Neutrophil (primary cell): ENCODE results near the gene PKP3.

ENCODE experiments used
- H3K27ac ChIP-seq: fragments of 200-600 bp; sonication (generic); 2 replicates; pipeline ENCODE4 v1.5.1; 2016; ENCODE audit warnings: mild to moderate bottlenecking, moderate library complexity
- H3K27me3 ChIP-seq: fragments of 200-600 bp; sonication (generic); 2 replicates; pipeline ENCODE4 v1.6.0; 2016; ENCODE audit warnings: mild to moderate bottlenecking
- H3K36me3 ChIP-seq: fragments of 200-600 bp; sonication (generic); 2 replicates; pipeline ENCODE4 v1.5.1; 2017
- H3K4me1 ChIP-seq, 2 experiments: fragments of 200-600 bp in 1 of 2; sonication (generic) in 1 of 2; 1 replicate in 1 of 2; 2 replicates in 1 of 2; pipeline versions ENCODE4 v1.5.1 to v1.6.1; 2013 to 2016; ENCODE audit warnings: low read depth in 1 of 2, low read length in 1 of 2, mild to moderate bottlenecking in 1 of 2, moderate library complexity in 1 of 2; ENCODE audit not compliant: control insufficient read depth in 1 of 2, insufficient read depth in 1 of 2
- H3K4me3 ChIP-seq, 2 experiments: fragments of 200-600 bp in 1 of 2; sonication (generic) in 1 of 2; 1 replicate in 1 of 2; 2 replicates in 1 of 2; pipeline ENCODE4 v1.5.1; 2013 to 2016; ENCODE audit warnings: low read depth in 1 of 2, low read length in 1 of 2, mild to moderate bottlenecking in 1 of 2, moderate library complexity in 1 of 2
- H3K9me3 ChIP-seq: fragments of 200-600 bp; sonication (generic); 2 replicates; pipeline ENCODE4 v1.5.1; 2016
- CTCF ChIP-seq: fragments of 200-600 bp; sonication (generic); IDR thresholded peaks from 2 replicates; pipeline ENCODE4 v1.5.1; 2016; ENCODE audit warnings: antibody characterized with exemption

Gene PKP3

DNA sequence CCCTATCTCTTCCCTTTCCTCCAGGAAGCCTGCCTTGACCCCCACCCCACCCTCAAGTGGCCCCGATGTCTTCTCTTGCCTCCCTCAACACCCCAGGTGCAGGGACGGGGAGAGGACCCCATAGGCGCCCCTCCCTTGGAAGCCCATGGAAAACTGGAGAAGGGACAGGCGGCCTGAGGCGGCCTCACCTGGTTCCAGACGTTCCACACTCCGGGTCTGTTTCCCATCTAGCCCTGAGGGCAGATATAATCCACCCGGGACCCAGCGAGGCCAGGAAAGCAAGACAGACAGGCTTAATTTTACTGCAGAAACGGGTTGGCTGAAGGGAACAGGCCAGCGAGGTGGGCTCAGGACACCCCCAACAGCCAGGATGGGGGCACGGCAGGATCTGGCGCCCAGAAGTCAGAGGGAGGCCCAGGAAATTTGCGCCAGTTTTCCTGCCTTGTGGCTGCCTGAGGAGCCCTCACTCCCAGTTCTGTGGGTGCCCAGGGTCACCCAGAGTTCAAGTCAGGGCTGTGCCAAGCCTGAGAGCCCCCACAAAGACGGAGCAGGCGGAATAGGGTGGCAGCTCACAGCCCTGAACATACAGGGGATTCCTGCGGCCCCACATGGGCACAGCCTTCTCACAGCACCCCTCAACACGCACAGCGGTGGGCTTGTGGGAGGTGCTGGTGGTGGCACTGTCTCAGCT lies 23.8 kb downstream of the PKP3 start:
- peaks cover 33 to 38% of the 10 kb centered on the region in 2 experiments for H3K4me1 ChIP-seq
- no peaks in the 10 kb centered on the region for H3K36me3 ChIP-seq
- H3K27ac ChIP-seq = no peak overlapping the region
- H3K27me3 ChIP-seq = peaks cover 52% of the 10 kb centered on the region
- no peaks in the 10 kb centered on the region for H3K9me3 ChIP-seq
- no peak for TF ChIP-seq CTCF
- no peak overlapping the region for H3K4me3 ChIP-seq

DNA sequence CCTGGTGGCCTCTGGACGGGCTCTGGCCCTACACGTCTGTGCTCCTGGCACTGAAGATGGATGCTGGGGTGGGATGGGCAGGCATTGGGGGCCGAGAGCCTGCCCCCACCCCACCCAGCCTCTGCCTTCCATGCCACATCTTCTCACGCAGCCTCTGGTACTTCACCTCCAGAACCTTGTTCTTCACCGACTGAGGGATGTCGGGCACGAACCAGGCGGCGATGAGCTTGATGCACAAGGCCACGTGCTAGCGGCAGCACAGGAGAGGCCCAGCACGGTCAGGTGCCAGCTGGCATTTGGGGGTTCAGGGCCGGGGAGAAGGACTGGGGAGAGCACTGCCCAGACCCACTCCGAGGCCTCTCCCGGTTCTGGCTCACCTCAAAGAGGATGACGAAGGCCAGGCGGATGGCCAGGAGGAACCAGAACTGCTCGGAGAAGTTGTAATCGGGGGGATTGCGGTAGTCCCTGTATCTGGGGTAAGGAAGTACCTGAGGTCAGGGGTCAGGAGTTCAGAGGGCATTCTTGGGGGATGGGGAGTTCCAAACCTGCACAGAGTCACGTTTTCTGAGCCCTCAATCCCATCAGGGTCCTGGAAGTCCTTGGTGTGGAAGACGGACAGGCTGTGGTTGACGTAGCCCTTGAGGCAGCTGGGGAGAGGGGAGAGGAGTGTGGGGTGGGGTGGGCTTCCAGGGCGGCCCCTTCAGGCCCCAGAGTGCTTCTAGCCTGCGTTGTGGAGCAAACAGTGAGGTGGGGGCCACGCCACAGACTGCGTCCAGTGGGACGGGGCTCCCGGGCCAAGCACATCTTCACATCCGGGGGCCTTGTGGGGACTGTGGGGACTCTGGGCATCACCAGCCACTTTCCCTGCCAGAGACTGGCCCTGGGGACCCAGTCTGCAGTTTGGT lies 24.6 kb downstream of the PKP3 start:
- Histone ChIP-seq H3K36me3 (no peaks in the 10 kb centered on the region), H3K4me1 (peaks cover 33 to 38% of the 10 kb centered on the region in 2 experiments), H3K27me3 (peaks cover 57% of the 10 kb centered on the region), H3K4me3 (no peak overlapping the region), H3K27ac (no peak overlapping the region), H3K9me3 (no peaks in the 10 kb centered on the region)
- TF ChIP-seq CTCF = no peak

DNA sequence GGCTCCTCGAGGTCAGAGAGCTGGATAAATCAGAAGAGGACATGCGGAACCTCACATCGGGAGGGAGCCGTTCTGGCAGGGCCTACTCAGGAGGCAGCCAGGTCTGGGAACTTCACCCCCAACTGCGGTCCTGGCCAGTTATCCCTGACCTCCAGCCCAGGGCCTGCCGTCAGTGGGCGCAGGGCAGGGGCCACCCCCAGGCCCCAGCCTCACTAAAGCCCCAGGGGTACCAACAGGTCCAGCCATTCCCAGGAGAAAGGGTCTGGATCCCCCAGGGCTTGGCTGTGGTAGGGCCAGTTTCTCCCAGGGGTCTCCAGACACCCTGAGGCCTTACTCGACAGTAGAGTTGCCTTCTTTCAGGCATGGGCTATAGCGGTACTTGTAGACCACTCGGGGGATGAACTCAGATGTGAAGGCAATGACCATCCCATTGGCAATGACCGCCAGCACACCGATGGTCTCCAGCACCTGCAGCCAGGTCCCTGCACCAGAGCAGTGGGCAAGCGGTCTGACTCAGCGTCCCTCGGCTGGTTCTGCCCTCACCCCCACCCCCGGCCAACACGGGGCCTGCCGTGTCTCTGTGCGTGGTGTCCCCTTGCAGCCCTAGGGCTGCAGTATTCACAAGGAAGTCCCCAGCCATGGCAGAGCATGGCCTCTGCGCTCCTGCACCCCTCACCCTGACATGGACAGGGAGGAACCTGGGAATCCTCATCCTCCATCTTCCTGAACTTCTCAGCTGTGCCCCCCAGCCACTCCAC lies 25.4 kb downstream of the PKP3 start:
- no peaks in the 10 kb centered on the region for H3K9me3 ChIP-seq
- no peaks in the 10 kb centered on the region for H3K36me3 ChIP-seq
- H3K27me3 ChIP-seq = peaks cover 64% of the 10 kb centered on the region
- no peak overlapping the region for H3K27ac ChIP-seq
- no peak overlapping the region for H3K4me3 ChIP-seq
- TF ChIP-seq CTCF = no peak
- peaks cover 31 to 35% of the 10 kb centered on the region in 2 experiments for H3K4me1 ChIP-seq

GRCh38 chr11:420054-420910 lies 26.3 kb downstream of the PKP3 start:
- peaks cover 23 to 26% of the 10 kb centered on the region in 2 experiments for H3K4me1 ChIP-seq
- no peak for TF ChIP-seq CTCF
- H3K27ac ChIP-seq = no peak overlapping the region
- H3K9me3 ChIP-seq = no peaks in the 10 kb centered on the region
- no peaks in the 10 kb centered on the region for H3K36me3 ChIP-seq
- peaks cover 67% of the 10 kb centered on the region for H3K27me3 ChIP-seq
- H3K4me3 ChIP-seq = no peak overlapping the region

DNA sequence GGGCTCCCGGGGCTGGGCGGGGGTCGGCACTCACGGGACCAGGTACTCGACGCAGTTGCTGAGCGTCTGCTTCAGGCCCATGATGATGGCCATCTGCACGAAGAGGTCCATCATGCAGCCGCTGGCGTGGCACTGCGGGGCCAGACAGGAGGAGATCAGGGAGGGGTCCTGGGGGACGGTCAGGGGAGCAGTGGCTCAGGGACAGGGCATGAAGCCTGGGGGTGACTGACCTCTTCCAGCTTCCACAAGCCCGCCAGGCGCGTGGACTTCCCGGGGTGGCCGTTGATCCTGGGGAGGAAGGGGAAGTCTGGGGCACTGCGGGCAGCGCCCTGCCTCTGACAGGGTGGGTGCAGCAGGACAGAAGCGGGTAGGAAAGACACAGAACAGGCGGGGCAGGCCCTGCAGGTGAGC lies 26.9 kb downstream of the PKP3 start:
- no peak for TF ChIP-seq CTCF
- Histone ChIP-seq H3K4me1 (peaks cover 17 to 20% of the 10 kb centered on the region in 2 experiments), H3K9me3 (no peaks in the 10 kb centered on the region), H3K27ac (no peak overlapping the region), H3K36me3 (no peaks in the 10 kb centered on the region), H3K4me3 (no peak overlapping the region), H3K27me3 (peaks cover 64% of the 10 kb centered on the region)
